ENCODE measurements around the gene CYP4F22.
A peak's percentile ranks its signal among the peaks of the same experiment; 100 is the strongest.
"Not testable (repeated sequence)": the region's sequence is repeated elsewhere in the genome, so short reads cannot be mapped to it uniquely, and the experiment has no call there.

Gene CYP4F22

GRCh38 chr19:15508035-15508710 lies at the start of gene CYP4F22:
CYP4F22 (plus strand) TSS chr19:15508525; CDS start chr19:15525337, 16,812 bp downstream.
- DNase-seq (ENCODE audit: low spot score): no peak
- no peak for FAIRE-seq

DNA sequence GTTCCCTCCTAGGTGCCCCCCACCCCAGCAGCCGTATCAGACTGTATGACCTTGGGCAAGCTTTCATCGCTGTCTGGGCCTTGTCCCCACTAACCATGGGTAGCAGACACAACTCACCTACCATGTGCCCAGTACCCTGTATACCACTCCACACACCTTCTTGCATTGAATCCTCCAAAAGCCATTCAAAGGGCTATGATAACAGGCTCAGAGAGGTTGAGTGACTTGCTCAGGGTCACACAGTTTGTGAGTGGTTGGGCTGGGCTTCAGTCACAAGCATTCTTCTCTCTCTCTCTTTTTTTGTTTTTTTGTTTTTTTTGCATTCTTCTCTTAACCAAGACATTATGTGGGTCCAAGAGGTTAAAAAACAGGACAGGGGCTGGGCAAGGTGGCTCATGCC lies 46.6 kb upstream of the CYP4F22 start:
- no peak for FAIRE-seq
- no peak for DNase-seq (ENCODE audit: low spot score)

GRCh38 chr19:15463861-15464371 lies 44.4 kb upstream of the CYP4F22 start:
- no peak for FAIRE-seq
- DNase-seq (ENCODE audit: low spot score): no peak

DNA sequence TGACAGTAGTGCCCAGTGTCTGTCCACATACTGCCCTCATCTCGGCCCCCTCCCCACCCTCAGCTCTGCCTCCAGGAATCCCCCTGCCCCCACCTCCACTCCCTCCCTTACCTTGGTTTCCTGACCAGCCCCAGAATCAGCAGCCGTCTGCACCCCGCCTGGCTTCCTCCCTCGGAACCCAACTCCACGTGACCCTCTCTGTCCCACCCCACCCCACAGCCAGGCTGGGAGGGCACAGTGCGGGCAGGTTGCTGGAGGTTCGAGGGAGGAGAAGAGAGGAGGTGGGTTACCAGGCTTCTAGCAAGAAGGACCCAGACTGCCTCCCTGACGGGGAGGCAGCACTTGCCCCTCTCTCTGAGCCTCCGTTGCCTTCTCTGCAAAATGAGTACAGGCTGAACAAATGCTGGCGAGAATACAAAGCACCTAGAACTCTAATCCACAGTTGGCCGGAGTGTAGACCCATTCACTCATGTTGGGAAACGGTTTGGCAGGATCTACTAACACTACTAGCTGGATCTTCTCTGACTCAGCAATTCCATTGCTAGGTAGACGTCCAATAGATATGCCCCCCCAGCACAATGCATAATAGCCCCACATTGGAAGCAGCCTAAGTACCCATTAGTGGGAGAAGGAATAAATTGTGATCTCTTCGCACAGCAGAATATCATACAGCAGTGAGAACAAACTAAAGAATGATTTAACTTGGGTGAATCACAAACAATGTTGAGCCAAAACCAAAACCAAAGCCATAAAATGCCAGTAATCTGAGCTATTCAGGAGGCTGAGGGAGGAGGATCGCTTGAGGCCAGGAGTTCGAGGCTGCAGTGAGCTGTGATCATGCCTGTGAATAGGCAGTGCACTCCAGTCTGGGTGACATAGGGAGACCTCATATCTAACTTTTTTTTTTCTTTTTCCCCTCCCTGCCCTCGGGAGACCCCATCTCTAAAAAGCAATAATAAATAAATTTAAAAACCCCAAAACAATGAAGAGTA lies 43.6 kb upstream of the CYP4F22 start, which contains the start of gene RASAL3:
Gene RASAL3 (minus strand): TSS at position 151 of the 992 bp plus-strand sequence. CDS start 186 bp downstream, outside the sequence.
- DNase-seq (ENCODE audit: low spot score): no peak
- FAIRE-seq: no peak

GRCh38 chr19:15466851-15467733 lies 41.2 kb upstream of the CYP4F22 start:
- DNase-seq (ENCODE audit: low spot score) (peak; percentile 27), FAIRE-seq (no peak)

GRCh38 chr19:15467734-15468214 lies 40.6 kb upstream of the CYP4F22 start:
- FAIRE-seq (no peak), DNase-seq (ENCODE audit: low spot score) (no peak)

- no peak for FAIRE-seq
- no peak for DNase-seq (ENCODE audit: low spot score)
Observed at GRCh38 chr19:15468675-15469512, 39.4 kb upstream of the CYP4F22 start.

- FAIRE-seq (no peak), DNase-seq (ENCODE audit: low spot score) (no peak)
Observed at GRCh38 chr19:15469513-15470297, 38.6 kb upstream of the CYP4F22 start.

DNA sequence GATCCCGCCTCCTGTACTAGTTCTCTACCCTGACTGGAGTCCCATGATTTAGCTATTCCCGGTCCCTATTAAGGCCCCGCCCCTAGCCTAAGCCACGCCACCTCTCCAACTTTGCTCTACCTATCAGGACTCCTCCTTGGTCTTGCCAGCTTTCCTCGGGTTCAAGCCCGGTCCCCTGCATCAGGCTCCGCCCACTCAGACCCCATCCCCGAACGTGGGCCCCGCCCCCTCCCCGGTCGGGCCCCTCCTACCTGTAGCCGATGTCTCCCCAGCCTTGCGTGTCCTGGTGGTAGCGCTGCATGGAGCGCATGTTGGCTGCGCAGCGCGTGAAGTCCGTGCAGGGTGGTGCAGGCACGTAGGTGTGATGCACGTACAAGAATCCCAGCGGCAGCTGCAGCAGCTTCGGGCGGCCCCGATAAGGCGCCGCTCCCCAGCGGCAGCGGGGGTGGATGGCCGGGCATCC lies 36.7 kb upstream of the CYP4F22 start:
- no peak for DNase-seq (ENCODE audit: low spot score)
- no peak for FAIRE-seq

- not testable (repeated sequence) for FAIRE-seq; DNase-seq (ENCODE audit: low spot score)
Observed at GRCh38 chr19:15473821-15474220, 34.5 kb upstream of the CYP4F22 start.

DNA sequence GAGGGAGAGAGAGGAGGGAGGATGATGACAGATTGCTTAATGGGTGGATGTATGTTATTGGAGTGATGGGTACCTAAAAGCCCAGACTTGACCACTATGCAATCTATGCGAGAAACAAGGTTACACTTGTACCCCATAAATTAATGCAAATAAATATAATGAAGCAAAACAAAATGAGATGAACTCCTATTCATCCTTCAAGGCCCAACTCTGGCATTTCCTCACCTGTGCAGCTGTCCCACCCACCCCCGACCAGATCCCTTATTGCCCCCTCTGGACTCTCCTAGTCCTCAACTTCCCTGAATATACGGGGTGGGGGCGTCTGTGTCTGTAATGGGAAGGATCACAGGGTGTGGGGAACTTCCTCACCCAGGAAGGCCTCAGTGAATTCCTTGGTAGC lies 33.2 kb upstream of the CYP4F22 start:
- DNase-seq (ENCODE audit: low spot score) (no peak), FAIRE-seq (no peak)

DNA sequence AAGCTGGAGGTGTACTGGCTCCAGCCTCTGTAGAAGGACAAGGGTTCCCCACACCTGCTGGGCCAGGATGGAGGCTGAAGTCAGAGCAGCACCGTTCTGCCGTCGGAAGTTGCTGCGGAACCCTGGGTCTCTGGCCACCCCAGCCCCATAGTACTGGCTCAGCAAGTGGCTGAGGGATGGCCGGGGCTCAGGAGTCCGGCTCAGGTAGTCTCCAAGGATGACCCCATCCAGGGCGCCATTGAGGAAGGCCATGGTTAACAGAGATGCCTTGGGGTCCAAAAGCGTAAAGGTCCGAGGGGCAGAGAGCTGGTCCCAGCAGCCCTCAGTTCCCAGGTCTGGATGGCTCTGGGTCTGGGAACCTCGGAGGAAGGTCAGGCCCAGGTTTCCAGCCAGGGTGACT lies 32.7 kb upstream of the CYP4F22 start:
- FAIRE-seq (no peak), DNase-seq (ENCODE audit: low spot score) (no peak)

DNA sequence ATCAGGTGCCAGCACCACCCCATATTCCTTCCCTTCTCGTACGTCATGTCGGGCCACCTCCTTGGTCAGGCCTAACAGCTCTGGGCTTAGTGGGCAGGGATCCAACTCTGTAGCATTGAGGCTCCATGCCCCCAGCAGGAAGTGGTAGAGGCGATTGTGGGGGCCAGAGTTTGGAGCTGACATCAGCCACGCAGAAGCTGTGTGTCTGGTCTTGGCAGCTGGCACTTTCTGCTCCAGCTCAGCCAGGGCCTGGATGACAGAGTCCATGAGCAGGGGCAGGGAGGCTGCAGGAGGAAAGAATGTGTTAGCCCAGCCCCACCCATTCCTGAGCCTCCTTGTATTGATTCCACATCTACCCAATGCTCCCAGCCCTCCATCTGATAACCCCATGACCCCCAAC lies 32.0 kb upstream of the CYP4F22 start:
- no peak for DNase-seq (ENCODE audit: low spot score)
- FAIRE-seq: no peak

GRCh38 chr19:15479391-15480345 lies 28.7 kb upstream of the CYP4F22 start, which contains the start of gene PGLYRP2:
PGLYRP2 (minus strand) TSS chr19:15479501; CDS start chr19:15479371, 130 bp downstream.
- FAIRE-seq (no peak), DNase-seq (ENCODE audit: low spot score) (no peak)

DNA sequence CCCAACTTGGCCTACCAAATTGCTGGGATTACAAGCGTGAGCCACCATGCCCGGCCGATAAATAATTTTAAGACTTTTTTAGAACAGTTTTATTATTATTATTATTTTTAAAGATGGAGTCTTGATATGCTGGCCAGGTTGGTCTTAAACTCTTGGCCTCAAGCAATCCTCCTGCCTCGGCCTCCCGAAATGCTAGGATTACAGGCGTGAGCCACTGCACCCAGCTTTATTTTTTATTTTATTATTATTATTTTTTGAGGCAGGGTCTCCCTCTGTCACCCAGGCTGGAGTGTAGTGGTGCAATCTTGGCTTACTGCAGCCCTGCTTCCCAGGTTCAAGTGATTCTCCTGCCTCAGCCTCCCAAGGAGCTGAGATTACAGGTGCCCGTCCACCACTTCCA lies 27.3 kb upstream of the CYP4F22 start:
- DNase-seq (ENCODE audit: low spot score); FAIRE-seq: not testable (repeated sequence)

- not testable (repeated sequence) for DNase-seq (ENCODE audit: low spot score); FAIRE-seq
Observed at GRCh38 chr19:15485768-15486167, 22.6 kb upstream of the CYP4F22 start.

- FAIRE-seq (no peak), DNase-seq (ENCODE audit: low spot score) (no peak)
Observed at GRCh38 chr19:15487038-15487437, 21.3 kb upstream of the CYP4F22 start.
